Measurements from ENCODE around the gene TREM2. TPM values are rescaled to one million over a fixed set of nuclear protein-coding genes. Genes with fewer than 3 reads are reported as not detected.

Gene TREM2
- total and polyA plus RNA-seq, 2 donors (not counting 1 experiment from before 2014, with no cell fraction given), result 0.33 TPM; not detected in 1

DNA sequence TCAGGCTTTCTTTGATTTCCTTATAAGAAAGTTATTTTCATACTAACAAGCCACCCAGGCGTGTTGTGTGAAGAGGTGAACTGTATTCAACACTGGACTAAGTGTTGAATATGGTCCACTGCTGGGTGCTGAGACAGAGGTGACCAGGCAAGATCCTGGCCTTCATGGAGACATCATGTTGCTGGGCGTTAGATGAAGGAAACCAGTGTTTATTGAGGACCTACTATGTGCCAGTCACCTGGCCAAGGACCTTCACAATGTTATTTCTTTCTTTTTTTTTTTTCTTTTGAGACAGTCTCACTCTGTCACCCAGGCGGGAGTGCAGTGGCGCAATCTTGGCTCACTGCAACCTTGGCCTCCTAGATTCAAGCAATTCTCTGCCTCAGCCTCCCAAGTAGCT, 6.9 kb downstream of the TREM2 start:
- no peak overlapping the region for H3K9ac ChIP-seq (ENCODE audit: low read length)
- intact Hi-C loops (cut with micrococcal nuclease), result no loop called here
- H4K20me1 ChIP-seq (ENCODE audit: control insufficient read depth, insufficient read depth, low read length, poor library complexity, severe bottlenecking), result no peaks in the 10 kb centered on the region
- peaks cover 0 to 4% (median 0%) of the 10 kb centered on the region in 3 donors for H3K9me3 ChIP-seq (ENCODE audit: control extremely low read depth in 1 of 3, control insufficient read depth in 2 of 3, insufficient read depth in 1 of 3, low read length in 2 of 3)
- DNase-seq (no peak), ATAC-seq (ENCODE audit: low read depth) (no peak)
- no peak overlapping the region for H3K27ac ChIP-seq (ENCODE audit: low read length in 2 of 2)
- ChIA-PET POLR2A (no interaction called here), CTCF (no interaction called here)
- H3K27me3 ChIP-seq (replicated peaks in 1 of 4; ENCODE audit: control extremely low read depth in 1 of 4, control insufficient read depth in 3 of 4, insufficient read depth in 4 of 4, low read length in 3 of 4), result peaks cover 0 to 8% (median 3%) of the 10 kb centered on the region in 4 experiments
- Mint-ChIP-seq H3K9me3 (ENCODE audit: insufficient read depth) (no peaks in the 10 kb centered on the region), H3K27me3 (peaks cover 26% of the 10 kb centered on the region), H3K4me1 (no peaks in the 10 kb centered on the region), H3K4me3 (no peak overlapping the region), H3K27ac (no peak overlapping the region)
- 100% methylated on average over 2 of the region's 4 CpGs for WGBS (ENCODE audit: insufficient coverage)
- TF ChIP-seq EZH2 (IDR thresholded peaks at IDR 0.05; ENCODE audit: borderline replicate concordance, insufficient read depth, low read depth, low read length, poor library complexity, severe bottlenecking), result no peak
- TF ChIP-seq, protein P1, sequence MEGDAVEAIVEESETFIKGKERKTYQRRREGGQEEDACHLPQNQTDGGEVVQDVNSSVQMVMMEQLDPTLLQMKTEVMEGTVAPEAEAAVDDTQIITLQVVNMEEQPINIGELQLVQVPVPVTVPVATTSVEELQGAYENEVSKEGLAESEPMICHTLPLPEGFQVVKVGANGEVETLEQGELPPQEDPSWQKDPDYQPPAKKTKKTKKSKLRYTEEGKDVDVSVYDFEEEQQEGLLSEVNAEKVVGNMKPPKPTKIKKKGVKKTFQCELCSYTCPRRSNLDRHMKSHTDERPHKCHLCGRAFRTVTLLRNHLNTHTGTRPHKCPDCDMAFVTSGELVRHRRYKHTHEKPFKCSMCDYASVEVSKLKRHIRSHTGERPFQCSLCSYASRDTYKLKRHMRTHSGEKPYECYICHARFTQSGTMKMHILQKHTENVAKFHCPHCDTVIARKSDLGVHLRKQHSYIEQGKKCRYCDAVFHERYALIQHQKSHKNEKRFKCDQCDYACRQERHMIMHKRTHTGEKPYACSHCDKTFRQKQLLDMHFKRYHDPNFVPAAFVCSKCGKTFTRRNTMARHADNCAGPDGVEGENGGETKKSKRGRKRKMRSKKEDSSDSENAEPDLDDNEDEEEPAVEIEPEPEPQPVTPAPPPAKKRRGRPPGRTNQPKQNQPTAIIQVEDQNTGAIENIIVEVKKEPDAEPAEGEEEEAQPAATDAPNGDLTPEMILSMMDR (IDR thresholded peaks at IDR 0.05), result no peak
- no peaks in the 10 kb centered on the region for H3K79me2 ChIP-seq (ENCODE audit: control insufficient read depth, insufficient read depth, low read length)
- H3K4me3 ChIP-seq (ENCODE audit: control extremely low read depth in 1 of 5, extremely low read depth in 1 of 5, insufficient read depth in 1 of 5, low read depth in 2 of 5, low read length in 4 of 5), result no peak overlapping the region
- no peak overlapping the region for H3K4me2 ChIP-seq (replicated peaks; ENCODE audit: low read depth, low read length, poor library complexity, severe bottlenecking)
- H3K36me3 ChIP-seq (replicated peaks in 1 of 2; ENCODE audit: control extremely low read depth in 1 of 2, control insufficient read depth in 1 of 2, extremely low read depth in 1 of 2, insufficient read depth in 2 of 2, low read length in 1 of 2), result no peaks in the 10 kb centered on the region
- H3K4me1 ChIP-seq (ENCODE audit: control insufficient read depth in 2 of 2, insufficient read depth in 2 of 2, low read length in 2 of 2), result no peaks in the 10 kb centered on the region
- no peak overlapping the region for H2AFZ ChIP-seq (ENCODE audit: insufficient read depth, low read depth, low read length, poor library complexity, severe bottlenecking)

DNA sequence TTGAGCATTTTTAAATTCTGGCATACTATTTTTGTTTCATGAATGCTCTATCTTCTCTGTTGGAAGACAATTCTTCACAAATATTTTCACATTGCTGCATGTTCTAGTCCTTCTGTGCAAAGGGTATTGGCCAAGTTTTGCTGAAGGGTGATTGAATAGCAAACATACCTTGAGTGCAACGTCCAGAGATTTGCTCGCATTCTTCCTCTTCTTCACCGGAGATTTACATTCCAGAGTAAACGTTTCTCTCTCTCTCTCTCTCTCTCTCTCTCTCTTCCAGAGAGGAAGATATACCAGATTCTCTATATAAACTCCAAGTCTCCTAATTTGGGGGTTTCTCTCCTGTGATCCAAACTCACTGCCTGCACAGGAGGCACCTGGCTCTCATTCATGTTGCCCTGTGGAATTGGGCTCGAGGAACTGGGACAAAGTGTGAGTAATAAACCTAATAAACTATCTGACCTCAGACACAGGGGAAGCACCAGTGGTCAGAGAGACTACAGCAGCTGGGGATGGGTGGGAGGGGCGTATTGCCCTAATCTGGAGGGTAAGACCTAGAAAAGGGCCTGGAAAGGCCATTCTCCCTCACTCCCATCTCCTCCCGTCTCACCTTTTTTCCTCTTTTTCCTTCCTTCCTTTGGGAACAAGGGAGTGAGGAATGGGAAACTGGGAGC, 7.6 kb downstream of the TREM2 start:
- ATAC-seq (ENCODE audit: low read depth), result no peak
- no peaks in the 10 kb centered on the region for H3K4me1 Mint-ChIP-seq
- intact Hi-C loops (cut with micrococcal nuclease), result no loop called here
- H4K20me1 ChIP-seq (ENCODE audit: control insufficient read depth, insufficient read depth, low read length, poor library complexity, severe bottlenecking), result no peaks in the 10 kb centered on the region
- H3K9ac ChIP-seq (ENCODE audit: low read length), result no peak overlapping the region
- no peak overlapping the region for H3K4me2 ChIP-seq (replicated peaks; ENCODE audit: low read depth, low read length, poor library complexity, severe bottlenecking)
- no peak overlapping the region for H3K4me3 ChIP-seq (ENCODE audit: control extremely low read depth in 1 of 5, extremely low read depth in 1 of 5, insufficient read depth in 1 of 5, low read depth in 2 of 5, low read length in 4 of 5)
- H3K9me3 Mint-ChIP-seq (ENCODE audit: insufficient read depth), result no peaks in the 10 kb centered on the region
- H3K4me1 ChIP-seq (ENCODE audit: control insufficient read depth in 2 of 2, insufficient read depth in 2 of 2, low read length in 2 of 2), result no peaks in the 10 kb centered on the region
- no CpG with 5 or more reads among the region's 7 CpGs for whole genome bisulfite sequencing (ENCODE audit: insufficient coverage)
- H3K36me3 ChIP-seq (replicated peaks in 1 of 2; ENCODE audit: control extremely low read depth in 1 of 2, control insufficient read depth in 1 of 2, extremely low read depth in 1 of 2, insufficient read depth in 2 of 2, low read length in 1 of 2), result no peaks in the 10 kb centered on the region
- CTCF ChIA-PET, result no interaction called here
- peaks cover 0 to 4% (median 0%) of the 10 kb centered on the region in 3 donors for H3K9me3 ChIP-seq (ENCODE audit: control extremely low read depth in 1 of 3, control insufficient read depth in 2 of 3, insufficient read depth in 1 of 3, low read length in 2 of 3)
- H3K79me2 ChIP-seq (ENCODE audit: control insufficient read depth, insufficient read depth, low read length), result no peaks in the 10 kb centered on the region
- H3K27me3 Mint-ChIP-seq, result peaks cover 23% of the 10 kb centered on the region
- POLR2A ChIA-PET, result no interaction called here
- H3K27ac ChIP-seq (ENCODE audit: low read length in 2 of 2), result no peak overlapping the region
- no peak for DNase-seq
- peaks cover 0 to 7% (median 2%) of the 10 kb centered on the region in 4 experiments for H3K27me3 ChIP-seq (replicated peaks in 1 of 4; ENCODE audit: control extremely low read depth in 1 of 4, control insufficient read depth in 3 of 4, insufficient read depth in 4 of 4, low read length in 3 of 4)
- no peak overlapping the region for H2AFZ ChIP-seq (ENCODE audit: insufficient read depth, low read depth, low read length, poor library complexity, severe bottlenecking)
- H3K4me3 Mint-ChIP-seq, result no peak overlapping the region
- H3K27ac Mint-ChIP-seq, result no peak overlapping the region
- TF ChIP-seq EZH2 (IDR thresholded peaks at IDR 0.05; ENCODE audit: borderline replicate concordance, insufficient read depth, low read depth, low read length, poor library complexity, severe bottlenecking), result no peak
- TF ChIP-seq, protein P1 (IDR thresholded peaks at IDR 0.05), result no peak

Measured in B cell (primary cell).